B cell (primary cell): Measurements from ENCODE around the gene PKNOX1. TPM values are rescaled to one million over a fixed set of nuclear protein-coding genes. Genes with fewer than 3 reads are reported as not detected.

Experiments
- ATAC-seq: fragments of 200-7000 bp; cut with Tn5 transposase; one replicate; pipeline ENCODE4 v1.10.0; 2021; ENCODE audit warnings: low read depth, mild to moderate bottlenecking, moderate number of reproducible peaks, moderate library complexity
- CTCF ChIA-PET: fragments of 350-600 bp; sonication (Branson Sonifier 250); formaldehyde crosslinking; loops from one replicate; lab custom pipeline; 2021; ENCODE audit warnings: antibody characterized with exemption, inconsistent platforms; lab: Charles Lee
- POLR2A ChIA-PET: fragments of 350-600 bp; sonication (Branson Sonifier 250); formaldehyde crosslinking; loops from one replicate; lab custom pipeline; 2021; ENCODE audit warnings: antibody characterized with exemption; lab: Charles Lee
- DNase-seq: peaks from one replicate; pipeline ENCODE4 v3.0.0; 2013
- H2AFZ ChIP-seq: 2 replicates; pipeline ENCODE4 v1.6.1; 2012; ENCODE audit warnings: mild to moderate bottlenecking, low read depth, low read length; ENCODE audit not compliant: insufficient read depth, poor library complexity, severe bottlenecking
- H3K27ac ChIP-seq, 2 donors: 1 replicate in 1 of 2; 2 replicates in 1 of 2; pipeline ENCODE4 v1.5.1; 2012 to 2013; ENCODE audit warnings: low read length in 2 of 2, mild to moderate bottlenecking in 2 of 2, moderate library complexity in 1 of 2
- H3K27me3 ChIP-seq, 4 experiments: fragments of 200-600 bp in 1 of 4; sonication (generic) in 1 of 4; replicated peaks in 1 of 4; 1 replicate in 2 of 4; 2 replicates in 2 of 4; pipeline versions ENCODE4 v1.6.1 to v1.7.0; 2013 to 2016; ENCODE audit warnings: low read length in 3 of 4, mild to moderate bottlenecking in 2 of 4, mixed read lengths in 1 of 4, moderate library complexity in 1 of 4; ENCODE audit not compliant: insufficient read depth in 4 of 4, control insufficient read depth in 3 of 4; ENCODE audit errors: control extremely low read depth in 1 of 4
- H3K36me3 ChIP-seq, 2 experiments: replicated peaks in 1 of 2; 1 replicate in 1 of 2; 2 replicates in 1 of 2; pipeline versions ENCODE4 v1.6.1 to v1.7.1; 2013; ENCODE audit warnings: low read length in 1 of 2; ENCODE audit not compliant: insufficient read depth in 2 of 2, control insufficient read depth in 1 of 2; ENCODE audit errors: control extremely low read depth in 1 of 2, extremely low read depth in 1 of 2
- H3K4me1 ChIP-seq, 2 donors: fragments of 200-600 bp in 1 of 2; sonication (generic) in 1 of 2; 1 replicate in 1 of 2; 2 replicates in 1 of 2; pipeline versions ENCODE4 v1.5.1 to v1.6.1; 2013 to 2017; ENCODE audit warnings: low read length in 2 of 2; ENCODE audit not compliant: control insufficient read depth in 2 of 2, insufficient read depth in 2 of 2
- H3K4me2 ChIP-seq: replicated peaks from 2 replicates; pipeline ENCODE3; 2012; ENCODE audit warnings: mild to moderate bottlenecking, low read depth, low read length; ENCODE audit not compliant: poor library complexity, severe bottlenecking
- H3K4me3 ChIP-seq, 5 experiments: fragments of 200-600 bp in 1 of 5; sonication (generic) in 1 of 5; 1 replicate in 3 of 5; 2 replicates in 2 of 5; pipeline versions ENCODE4 v1.5.1 to v1.7.0; 2011 to 2016; ENCODE audit warnings: low read length in 4 of 5, mild to moderate bottlenecking in 4 of 5, low read depth in 2 of 5, control low read depth in 1 of 5, moderate library complexity in 1 of 5; ENCODE audit not compliant: insufficient read depth in 1 of 5; ENCODE audit errors: control extremely low read depth in 1 of 5, extremely low read depth in 1 of 5
- H3K79me2 ChIP-seq: fragments of 200-600 bp; sonication (generic); one replicate; pipeline ENCODE4 v1.6.0; 2016; ENCODE audit warnings: low read length; ENCODE audit not compliant: control insufficient read depth, insufficient read depth
- H3K9ac ChIP-seq: fragments of 200-600 bp; sonication (generic); 2 replicates; pipeline ENCODE4 v1.6.1; 2017; ENCODE audit warnings: mild to moderate bottlenecking, low read length, moderate library complexity
- H3K9me3 ChIP-seq, 3 donors: one replicate each; pipeline versions ENCODE4 v1.6.1 to v1.7.1; 2013; ENCODE audit warnings: low read length in 2 of 3; ENCODE audit not compliant: control insufficient read depth in 2 of 3, insufficient read depth in 1 of 3; ENCODE audit errors: control extremely low read depth in 1 of 3
- H4K20me1 ChIP-seq: 2 replicates; pipeline ENCODE4 v1.6.0; 2012; ENCODE audit warnings: mild to moderate bottlenecking, low read length; ENCODE audit not compliant: insufficient read depth, control insufficient read depth, poor library complexity, severe bottlenecking
- H3K27ac Mint-ChIP-seq: one replicate; pipeline ENCODE4 v1.8.0; 2021; ENCODE audit warnings: mixed read lengths
- H3K27me3 Mint-ChIP-seq: one replicate; pipeline ENCODE4 v1.8.0; 2021; ENCODE audit warnings: mixed read lengths
- H3K4me1 Mint-ChIP-seq: one replicate; pipeline ENCODE4 v1.8.0; 2021; ENCODE audit warnings: mixed read lengths
- H3K4me3 Mint-ChIP-seq: one replicate; pipeline ENCODE4 v1.8.0; 2021; ENCODE audit warnings: mixed read lengths
- H3K9me3 Mint-ChIP-seq: one replicate; pipeline ENCODE4 v1.8.0; 2022; ENCODE audit warnings: mixed read lengths; ENCODE audit not compliant: insufficient read depth
- EZH2 ChIP-seq: IDR thresholded peaks from 2 replicates; pipeline ENCODE4 v1.6.1; 2012; ENCODE audit warnings: borderline replicate concordance, low read depth, mild to moderate bottlenecking, moderate library complexity, low read length; ENCODE audit not compliant: insufficient read depth, poor library complexity, severe bottlenecking
- WGBS: methylation state at CpG from one replicate; pipeline ENCODE4 v1.1.5; 2013; ENCODE audit warnings: missing lambda C conversion rate; ENCODE audit not compliant: insufficient coverage; 5-methylcytosine and 5-hydroxymethylcytosine counted together
- intact Hi-C: fragments of 100-400 bp; cut with micrococcal nuclease; formaldehyde crosslinking; loops from one replicate; pipeline ENCODE4 v1.10.0; 2022
- polyA plus RNA-seq: library from polyadenylated mRNA; depleted of rRNA; stranded (reverse); fragments of >200 nt; gene quantifications from 2 replicates; pipeline ENCODE4 v1.2.3, GENCODE V29; 2012
- total RNA-seq, 2 donors: library from RNA; stranded (reverse); fragments of 120-200 nt in 1 of 2; gene quantifications; 1 replicate in 1 of 2; 2 replicates in 1 of 2; pipeline versions ENCODE4 v1.2.3 to v1.2.4, GENCODE V29; 2013 to 2022
- TF ChIP-seq, protein P1 (sequence below): fragments of 200-600 bp; IDR thresholded peaks from one replicate; pipeline ENCODE4 v1.8.0; 2022; ENCODE audit warnings: antibody characterized with exemption, mild to moderate bottlenecking

Gene PKNOX1
- total and polyA plus RNA-seq, 2 donors (not counting 1 experiment from before 2014, with no cell fraction given), result 7.6 to 29.5 TPM

DNA sequence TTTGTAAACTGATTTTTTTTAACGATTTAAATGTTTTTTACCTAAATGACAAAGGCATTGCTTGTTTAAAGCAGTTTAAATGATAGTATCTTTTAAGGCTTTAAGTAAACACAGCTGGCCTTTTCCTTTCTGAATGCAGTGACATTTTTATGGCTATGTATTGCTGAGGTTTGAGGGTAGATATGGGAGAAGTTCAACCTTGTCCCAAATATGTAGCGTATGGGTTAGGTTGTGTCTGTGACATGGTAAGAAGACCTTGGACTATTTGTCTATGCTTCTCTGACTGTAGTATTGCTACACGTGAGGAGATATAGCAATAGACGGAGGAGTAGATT is 32.5 kb downstream of the PKNOX1 start:
- no peaks in the 10 kb centered on the region for H3K4me1 Mint-ChIP-seq
- no peak overlapping the region for H3K27ac Mint-ChIP-seq
- Histone ChIP-seq H3K79me2 (peaks cover 24% of the 10 kb centered on the region), H3K4me2 (no peak overlapping the region), H3K9me3 (peaks cover 0 to 10% (median 0%) of the 10 kb centered on the region in 3 donors), H3K4me1 (no peaks in the 10 kb centered on the region), H4K20me1 (no peaks in the 10 kb centered on the region), H3K9ac (no peak overlapping the region), H2AFZ (no peak overlapping the region), H3K27ac (no peak overlapping the region), H3K36me3 (peaks cover 13 to 28% of the 10 kb centered on the region in 2 experiments), H3K27me3 (no peaks in the 10 kb centered on the region), H3K4me3 (no peak overlapping the region)
- ChIA-PET POLR2A (no interaction called here), CTCF (no interaction called here)
- WGBS, result 93% methylated on average over 3 of the region's 4 CpGs
- no peak overlapping the region for H3K4me3 Mint-ChIP-seq
- TF ChIP-seq, protein P1, sequence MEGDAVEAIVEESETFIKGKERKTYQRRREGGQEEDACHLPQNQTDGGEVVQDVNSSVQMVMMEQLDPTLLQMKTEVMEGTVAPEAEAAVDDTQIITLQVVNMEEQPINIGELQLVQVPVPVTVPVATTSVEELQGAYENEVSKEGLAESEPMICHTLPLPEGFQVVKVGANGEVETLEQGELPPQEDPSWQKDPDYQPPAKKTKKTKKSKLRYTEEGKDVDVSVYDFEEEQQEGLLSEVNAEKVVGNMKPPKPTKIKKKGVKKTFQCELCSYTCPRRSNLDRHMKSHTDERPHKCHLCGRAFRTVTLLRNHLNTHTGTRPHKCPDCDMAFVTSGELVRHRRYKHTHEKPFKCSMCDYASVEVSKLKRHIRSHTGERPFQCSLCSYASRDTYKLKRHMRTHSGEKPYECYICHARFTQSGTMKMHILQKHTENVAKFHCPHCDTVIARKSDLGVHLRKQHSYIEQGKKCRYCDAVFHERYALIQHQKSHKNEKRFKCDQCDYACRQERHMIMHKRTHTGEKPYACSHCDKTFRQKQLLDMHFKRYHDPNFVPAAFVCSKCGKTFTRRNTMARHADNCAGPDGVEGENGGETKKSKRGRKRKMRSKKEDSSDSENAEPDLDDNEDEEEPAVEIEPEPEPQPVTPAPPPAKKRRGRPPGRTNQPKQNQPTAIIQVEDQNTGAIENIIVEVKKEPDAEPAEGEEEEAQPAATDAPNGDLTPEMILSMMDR, result no peak
- no peak for TF ChIP-seq EZH2
- H3K9me3 Mint-ChIP-seq, result no peaks in the 10 kb centered on the region
- DNase-seq (no peak), ATAC-seq (no peak)
- no peaks in the 10 kb centered on the region for H3K27me3 Mint-ChIP-seq
- intact Hi-C loops, result no loop called here

DNA sequence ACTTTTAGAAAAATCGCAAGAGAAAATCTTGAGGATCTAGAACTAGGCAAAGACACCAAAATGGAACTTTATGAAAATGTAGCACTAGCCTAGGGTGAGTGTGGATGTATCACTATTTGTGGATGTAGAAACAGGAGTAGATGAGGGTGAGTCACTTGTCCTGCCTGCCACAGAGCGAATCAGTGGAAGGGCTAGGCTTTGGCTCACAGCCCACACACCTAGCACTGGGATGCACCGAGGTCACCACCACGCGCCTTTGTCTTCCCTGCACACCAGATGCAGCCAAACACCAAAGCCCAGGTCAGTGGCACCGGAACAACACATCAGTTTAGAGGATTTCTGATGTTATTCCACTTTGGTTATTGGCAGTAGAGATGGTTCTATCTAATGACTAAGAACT is 38.2 kb downstream of the PKNOX1 start:
- POLR2A ChIA-PET, result no interaction called here
- no peaks in the 10 kb centered on the region for H3K9me3 Mint-ChIP-seq
- DNase-seq (no peak), ATAC-seq (no peak)
- H3K9me3 ChIP-seq, result no peaks in the 10 kb centered on the region
- no peak overlapping the region for H2AFZ ChIP-seq
- H3K79me2 ChIP-seq, result no peaks in the 10 kb centered on the region
- peaks cover 16 to 19% of the 10 kb centered on the region in 2 donors for H3K4me1 ChIP-seq
- no peaks in the 10 kb centered on the region for H3K27me3 Mint-ChIP-seq
- H3K4me2 ChIP-seq, result no peak overlapping the region
- no peaks in the 10 kb centered on the region for H4K20me1 ChIP-seq
- H3K27me3 ChIP-seq, result no peaks in the 10 kb centered on the region
- H3K4me3 ChIP-seq, result no peak overlapping the region
- H3K4me3 Mint-ChIP-seq, result no peak overlapping the region
- no peak overlapping the region for H3K9ac ChIP-seq
- WGBS, result 93% methylated on average over 5 of the region's 6 CpGs
- H3K36me3 ChIP-seq, result peaks cover 9 to 25% of the 10 kb centered on the region in 2 experiments
- H3K4me1 Mint-ChIP-seq, result peaks cover 21% of the 10 kb centered on the region
- H3K27ac Mint-ChIP-seq, result peak overlapping the region; percentile 70
- H3K27ac ChIP-seq, result no peak overlapping the region
- TF ChIP-seq, protein P1, result no peak
- intact Hi-C loops, result no loop called here
- CTCF ChIA-PET, result no interaction called here
